Dedifferentiated amniotic fluid mesenchymal stem cell (primary cell): Measurements from ENCODE around the gene PEMT.
A peak's percentile ranks its signal among the peaks of the same experiment; 100 is the strongest.

Experiments
- DNase-seq: peaks from one replicate; pipeline ENCODE4 v3.0.0-alpha.2; 2016; ENCODE audit errors: extremely low spot score

Gene PEMT

DNA sequence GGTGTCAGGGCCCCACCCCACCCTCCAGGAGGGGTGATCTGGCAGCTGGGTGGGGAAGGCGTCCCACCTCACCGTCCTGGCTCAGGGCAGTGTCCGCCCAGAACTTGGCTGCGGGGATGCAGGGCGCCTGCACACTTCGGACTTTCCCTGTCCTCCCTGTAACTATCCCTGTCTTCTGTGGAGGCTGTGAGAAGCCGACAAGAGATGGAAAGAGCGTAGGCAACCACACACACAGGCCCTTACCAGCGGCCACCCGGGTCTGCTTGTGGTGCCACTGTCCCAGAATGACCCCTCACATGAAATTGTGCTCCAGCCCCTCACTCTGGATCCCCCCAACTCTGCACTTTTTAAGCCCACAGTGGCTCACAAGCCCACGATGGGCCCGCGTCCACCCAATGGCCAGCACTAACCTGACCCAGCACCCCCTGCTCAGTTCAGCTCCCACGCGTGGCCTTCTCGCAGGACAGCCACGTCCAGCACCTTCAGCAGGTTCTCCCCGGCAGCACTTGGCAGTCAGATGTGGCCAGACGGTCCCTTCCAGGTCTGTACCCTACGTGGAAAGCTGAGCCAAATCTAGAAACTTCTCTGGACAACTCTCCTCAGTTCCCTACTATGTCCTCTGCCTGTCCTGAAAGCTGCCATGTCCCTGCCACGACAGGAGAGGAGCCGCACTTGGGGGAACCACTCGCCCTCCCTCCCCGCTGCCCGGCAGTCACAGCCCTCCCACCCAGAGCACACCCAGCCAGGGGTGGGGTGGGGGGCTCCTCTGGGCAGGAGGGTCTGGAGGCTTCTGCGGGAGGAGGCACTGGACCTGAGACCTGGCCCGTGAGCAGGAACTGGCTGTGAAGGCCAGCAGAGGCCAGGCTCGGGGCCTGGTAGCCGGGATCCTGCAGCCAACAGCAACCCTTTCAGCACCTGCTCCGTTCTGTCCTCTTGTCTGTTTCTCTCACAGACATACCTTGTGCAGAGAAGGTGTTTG lies 38.0 kb downstream of the PEMT start:
- no peak for DNase-seq

DNA sequence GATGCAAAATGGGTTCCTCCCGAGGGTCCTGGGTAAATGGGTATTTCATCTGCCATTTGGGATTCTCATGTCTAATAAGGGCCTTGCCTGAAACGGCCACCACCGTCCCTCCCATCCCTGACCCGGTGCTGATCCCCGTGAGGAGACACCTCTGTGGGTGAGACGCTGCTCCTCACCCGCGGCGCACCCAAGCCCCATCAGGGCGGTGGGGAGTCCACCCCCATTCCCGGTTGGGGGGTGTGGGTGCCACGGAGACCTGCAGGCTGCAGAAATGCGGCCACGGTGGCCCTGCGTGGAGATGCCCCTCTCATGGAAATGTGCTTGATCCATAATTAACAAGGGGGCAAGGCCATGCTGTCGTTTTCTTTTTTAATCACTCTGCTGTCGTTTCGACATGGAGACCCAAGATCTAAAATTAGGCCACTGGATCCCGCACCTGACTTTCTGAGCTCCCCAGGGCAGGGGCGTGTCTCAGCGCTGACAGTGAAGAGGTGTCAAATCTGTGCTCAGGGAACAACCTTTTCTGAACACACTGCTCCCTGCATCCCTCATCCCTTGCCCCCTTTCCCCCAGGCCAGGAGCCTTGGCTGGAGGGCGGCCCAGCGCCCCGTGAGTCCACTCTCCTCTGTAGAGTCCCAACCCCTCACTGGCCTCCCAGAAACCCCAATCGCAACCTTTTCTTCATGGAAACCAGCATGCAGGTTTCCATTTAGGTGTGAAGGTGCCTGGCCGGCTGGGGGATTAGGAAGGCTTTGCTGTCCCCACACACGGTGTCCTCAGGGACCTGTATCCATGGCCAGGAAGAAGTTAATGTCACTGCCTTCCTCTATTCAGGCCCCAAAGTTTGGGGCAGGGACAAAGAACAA lies 38.9 kb downstream of the PEMT start:
- no peak for DNase-seq

DNA sequence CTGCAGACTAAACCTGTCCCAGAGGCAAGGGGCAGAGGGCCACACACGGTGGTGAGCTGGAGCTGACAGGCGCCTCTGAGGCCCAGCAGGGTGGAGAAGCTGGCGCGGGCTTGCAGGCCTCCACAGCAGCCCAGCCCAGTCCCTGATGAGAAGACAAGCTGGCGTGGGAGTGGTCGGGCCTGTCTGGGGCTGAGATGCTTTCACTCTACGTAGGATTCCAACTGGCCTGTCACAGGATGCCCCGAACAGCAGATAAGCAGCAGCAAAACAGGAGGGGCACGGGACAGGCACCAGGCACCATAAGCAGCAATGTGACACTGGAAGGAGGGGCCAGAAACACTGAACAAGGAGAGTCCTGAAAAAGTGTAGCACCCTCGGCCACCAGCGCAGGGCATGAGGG lies 40.1 kb downstream of the PEMT start:
- no peak for DNase-seq

DNA sequence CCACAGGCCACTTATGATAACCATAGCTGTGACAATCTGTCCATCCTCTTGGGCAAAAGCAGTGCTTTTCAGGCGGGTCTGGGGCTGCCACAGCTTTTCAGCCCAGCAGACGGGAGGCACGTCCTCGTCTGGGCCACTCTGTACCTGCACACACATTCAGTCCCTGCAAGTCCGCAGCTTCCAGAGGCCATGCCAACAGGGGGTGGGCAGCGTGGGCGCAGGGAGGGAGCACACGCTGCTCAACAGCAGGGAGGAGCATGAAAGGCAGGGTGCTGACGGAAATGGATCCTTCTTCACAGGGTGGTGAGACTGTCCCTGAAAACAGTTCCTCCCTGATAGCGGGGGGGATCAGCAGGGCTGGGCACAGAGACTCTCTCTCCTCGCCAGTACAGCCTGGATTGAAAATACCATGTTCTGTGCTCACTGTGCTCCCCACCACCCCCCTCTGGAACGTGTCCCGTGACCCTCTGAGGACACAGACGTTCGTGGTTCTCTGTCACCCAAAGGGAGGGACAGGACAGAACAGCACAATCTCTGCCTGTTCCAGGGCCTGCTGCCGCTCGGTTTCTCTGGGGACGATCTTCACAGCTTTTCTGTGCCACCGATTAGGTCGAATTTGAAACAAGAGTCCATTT lies 41.7 kb downstream of the PEMT start:
- DNase-seq: no peak

DNA sequence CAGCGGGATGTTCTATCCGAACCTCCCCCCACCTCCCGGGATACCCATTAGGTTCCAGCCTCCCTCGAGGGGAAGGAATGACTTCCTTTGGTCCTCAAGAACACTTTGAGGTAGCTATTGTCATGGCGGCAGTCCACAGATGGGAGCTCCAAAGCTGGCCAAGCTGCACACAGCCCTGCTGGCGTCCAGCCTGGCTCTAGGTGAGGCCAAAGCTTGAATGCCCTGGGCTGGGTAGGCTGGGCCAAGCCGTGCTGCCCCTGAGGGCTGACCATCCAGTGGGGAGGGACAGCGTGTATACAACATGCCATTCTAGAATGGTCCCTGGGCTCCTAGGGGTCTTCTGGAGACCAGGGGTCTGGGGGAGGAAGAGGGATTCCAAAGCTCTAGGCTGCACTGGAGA lies 43.5 kb downstream of the PEMT start:
- DNase-seq: no peak

DNA sequence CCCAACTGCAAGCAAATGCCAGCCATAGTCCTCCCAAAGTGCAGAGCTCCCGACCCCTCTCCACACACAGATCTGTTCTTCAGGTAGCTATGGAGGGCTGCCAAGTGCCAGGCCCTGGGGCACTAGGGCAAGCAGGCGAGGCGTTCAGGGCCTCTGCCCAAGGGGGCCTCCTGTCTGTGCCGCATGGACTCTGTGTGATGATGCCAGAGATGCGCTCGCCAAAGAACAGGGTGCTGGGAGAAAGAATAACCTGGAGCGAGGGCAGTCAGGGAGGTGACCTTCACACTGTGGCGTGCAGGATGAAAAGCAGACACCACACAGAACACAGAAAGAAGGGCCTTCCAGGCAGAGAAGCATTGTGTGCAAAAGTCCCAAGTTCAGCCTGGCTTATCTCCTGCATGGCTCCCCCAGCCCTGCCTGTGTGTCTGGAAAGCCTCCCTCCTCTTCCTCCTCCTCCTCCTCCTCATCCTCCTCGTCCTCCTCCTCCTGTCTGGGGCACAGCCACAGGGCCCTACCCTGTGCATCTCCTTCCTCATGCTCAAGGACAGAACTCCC lies 44.2 kb downstream of the PEMT start:
- no peak for DNase-seq

DNA sequence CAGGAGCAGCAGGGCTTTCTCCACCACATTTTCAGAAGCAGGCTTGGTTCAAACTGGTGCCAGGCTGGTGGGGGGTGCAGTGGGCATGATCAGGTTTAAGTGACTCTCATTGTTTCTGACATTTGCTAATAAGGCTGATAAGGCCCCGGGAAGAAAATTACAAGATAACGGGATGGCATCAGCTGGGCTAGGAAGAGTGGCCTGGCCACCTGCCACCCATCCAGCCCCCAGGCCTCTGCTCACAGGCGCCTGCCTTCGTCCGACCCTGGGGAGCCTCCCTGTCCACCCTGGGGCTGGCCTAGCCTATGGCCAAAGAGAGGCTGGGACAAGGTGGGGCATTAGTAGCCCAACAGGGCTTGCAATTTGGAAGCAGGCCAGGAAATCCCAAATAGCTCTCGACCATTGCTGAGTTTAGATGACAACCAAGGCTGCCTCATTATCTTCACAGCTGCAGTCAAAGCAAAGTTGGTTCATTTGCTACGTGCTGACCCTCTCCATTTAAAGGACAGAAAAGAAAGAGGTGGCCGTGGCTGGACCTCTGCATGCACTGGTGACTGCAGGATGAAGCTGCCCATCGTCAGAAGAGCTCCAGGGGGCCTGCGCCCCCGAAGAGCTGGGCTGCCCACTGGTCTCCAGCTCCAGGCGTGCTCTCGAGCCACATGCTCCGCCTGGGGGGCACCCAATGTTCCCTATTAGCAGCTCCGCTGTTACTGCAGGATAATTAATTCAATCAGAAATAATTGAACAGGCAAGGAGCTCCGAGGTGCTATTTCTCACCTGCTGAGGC lies 44.9 kb downstream of the PEMT start:
- DNase-seq: no peak

DNA sequence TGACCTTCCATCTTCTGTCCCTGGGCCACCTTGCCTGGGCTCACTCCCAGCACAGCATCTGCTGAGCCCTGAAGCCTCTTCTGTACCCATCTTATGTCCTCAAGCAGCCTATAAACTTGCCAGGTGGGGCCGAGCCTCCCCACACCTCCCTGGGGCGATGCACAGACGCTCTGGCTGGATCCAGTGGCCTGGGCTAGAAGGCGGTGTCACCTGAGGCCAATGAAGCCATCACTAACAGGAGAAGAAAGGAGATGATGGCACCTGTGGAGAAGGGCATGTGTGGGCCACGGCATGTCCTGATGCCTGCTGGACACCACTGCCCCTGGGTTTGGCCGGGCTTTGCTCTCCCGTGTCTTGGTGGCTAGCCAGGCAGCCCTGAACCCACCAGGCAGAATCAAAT lies 45.5 kb downstream of the PEMT start:
- no peak for DNase-seq

DNA sequence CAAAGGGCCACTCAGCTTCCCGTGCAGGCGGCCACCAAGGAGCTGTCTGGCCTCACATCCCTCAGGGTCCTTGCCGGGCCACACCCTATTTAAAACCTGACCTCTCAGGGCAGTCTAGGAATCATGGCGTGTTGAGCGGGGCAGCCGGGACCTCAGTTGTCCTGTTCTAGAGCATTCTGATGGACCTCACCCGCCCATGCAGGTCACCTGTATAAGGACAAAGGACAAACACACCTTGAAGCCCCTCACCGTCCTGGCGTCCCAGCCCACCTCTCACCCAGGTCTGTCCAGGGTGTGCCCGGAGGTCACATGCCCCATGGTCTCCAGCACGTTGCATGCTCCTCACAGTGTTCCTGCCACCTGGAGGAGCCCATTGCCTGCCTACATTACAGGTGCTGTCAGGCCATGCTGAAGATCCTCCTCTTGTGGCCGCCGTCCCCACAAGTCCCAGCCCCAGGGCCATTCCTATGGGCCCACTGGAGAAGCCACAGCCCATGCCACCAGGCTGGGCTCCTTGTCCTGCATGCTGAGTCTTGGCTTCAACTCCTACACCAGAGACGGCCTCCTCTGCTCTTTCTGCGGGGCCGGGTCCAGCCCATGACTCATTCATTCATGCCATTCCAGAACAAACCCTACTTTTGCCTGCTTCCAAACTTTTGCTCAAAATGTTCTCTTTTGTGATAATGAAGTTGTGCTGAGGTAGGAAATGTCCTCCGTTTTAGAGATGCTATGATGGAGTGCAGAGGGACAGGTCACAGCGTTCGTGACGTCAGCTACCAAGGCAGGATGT lies 46.3 kb downstream of the PEMT start:
- peak; percentile 63 for DNase-seq

DNA sequence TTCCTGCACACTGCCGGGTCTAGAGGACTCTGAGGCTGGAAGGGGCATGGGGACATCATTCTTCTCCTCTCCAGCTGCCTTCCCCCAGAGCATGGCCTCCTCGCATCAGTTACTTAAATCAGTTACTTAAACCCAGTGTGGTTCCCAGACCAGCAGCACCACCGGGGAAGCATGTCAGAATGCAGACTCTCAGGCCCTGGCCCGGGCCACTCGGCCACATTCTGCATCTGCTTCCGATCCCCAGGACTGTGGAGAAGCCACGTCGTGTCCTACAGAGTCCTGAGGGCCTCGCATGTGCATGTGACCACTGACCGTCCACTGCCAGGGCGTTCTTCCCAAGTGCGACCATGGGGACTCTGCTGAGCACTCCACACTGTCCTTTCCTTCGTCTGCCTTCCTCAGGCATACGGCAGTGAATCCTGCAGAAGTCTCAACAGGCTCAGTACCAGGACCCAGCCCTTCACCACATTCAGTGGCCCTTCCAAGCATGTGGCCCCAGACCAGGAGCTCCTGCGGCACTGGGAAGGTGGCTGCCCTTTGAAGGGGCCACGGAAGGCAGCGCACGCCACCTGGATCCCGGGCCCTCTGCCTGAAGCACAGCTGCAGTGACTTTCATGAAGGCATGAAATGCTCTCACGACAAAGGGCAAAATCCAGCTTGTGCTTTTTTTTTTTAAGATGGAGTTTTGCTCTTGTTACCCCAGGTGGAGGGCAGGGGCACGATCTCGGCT lies 48.4 kb downstream of the PEMT start:
- DNase-seq: no peak

DNA sequence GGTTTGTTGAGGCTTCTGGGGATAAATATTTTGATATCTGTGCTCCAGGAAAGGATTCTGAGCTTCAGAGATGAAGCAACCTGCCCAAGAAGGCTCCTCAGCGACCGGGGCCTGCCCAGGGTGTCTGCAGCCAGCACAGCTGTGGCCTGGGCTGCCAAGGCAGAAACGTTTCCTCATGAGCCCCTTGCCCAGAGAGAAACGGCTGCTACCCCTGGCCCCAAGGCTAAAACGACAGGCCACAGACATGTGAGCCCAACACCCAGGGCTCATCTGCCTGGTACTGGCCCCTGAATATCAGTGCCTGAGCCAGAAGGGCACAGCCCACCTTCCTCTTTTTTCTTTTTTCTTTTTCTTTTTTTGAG lies 49.9 kb downstream of the PEMT start:
- no peak for DNase-seq

DNA sequence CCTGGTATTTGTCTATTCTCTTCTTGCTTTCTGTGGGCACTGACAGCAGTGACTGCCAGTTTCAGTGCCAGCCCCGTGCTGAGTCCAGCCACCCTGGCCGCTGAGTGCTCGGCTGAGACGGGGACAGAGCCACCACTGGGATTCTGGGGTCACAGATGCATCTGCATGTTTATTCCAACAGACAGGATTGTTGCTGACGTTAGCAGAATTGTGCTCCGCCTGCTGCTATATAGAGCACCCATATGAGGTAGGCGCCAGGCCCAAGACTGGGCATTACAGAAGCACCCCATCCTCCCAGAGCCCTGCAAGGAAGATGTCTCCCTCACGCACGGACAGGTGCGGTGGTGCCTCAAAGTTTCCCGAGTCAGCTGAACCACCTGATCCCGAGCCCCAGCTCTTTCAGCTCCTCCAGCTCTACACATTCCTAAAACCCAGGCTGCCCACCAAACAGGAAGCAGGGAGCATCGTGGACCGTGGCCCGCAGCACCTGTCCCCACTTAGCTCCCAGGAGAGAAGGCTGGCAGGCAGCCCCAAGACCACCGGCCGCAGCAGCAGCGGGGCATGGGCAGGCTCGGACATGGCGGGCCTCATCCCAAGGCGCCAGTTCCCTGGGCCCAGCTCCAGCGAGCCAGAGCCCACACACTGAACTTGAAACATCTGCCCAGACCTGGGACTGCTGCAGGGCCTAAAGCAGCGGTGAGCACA lies 50.4 kb downstream of the PEMT start:
- DNase-seq: no peak

DNA sequence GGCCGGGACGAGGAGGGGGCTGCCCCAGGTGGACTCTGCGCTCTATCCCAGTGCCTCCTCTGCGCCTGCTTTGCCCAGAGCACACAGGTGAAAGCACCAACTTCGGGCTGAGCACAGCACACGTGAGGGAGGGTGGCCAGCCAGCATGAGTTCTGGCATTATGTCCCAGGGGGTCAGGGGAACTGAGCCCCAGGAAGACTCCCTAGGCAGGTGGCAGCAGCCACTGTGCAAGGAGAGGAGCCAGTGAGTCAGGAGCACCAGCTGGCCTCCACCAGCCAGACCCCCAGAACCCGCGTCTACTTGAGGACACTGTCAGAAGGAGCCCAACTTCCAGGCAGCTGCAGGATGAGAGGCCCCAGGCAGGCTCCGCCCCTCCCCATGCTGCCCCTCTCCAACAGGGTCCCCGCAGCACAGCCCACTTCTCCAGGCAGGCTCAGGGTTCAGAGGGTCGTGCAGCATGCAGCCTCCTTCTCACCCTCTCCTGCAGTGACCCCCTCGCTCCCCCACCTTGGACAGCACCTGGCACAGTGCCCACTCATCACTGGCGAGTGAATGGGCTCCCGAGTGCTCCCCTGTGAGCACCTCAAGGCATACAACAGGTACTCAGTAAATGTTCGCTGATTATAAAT lies 51.1 kb downstream of the PEMT start:
- no peak for DNase-seq

DNA sequence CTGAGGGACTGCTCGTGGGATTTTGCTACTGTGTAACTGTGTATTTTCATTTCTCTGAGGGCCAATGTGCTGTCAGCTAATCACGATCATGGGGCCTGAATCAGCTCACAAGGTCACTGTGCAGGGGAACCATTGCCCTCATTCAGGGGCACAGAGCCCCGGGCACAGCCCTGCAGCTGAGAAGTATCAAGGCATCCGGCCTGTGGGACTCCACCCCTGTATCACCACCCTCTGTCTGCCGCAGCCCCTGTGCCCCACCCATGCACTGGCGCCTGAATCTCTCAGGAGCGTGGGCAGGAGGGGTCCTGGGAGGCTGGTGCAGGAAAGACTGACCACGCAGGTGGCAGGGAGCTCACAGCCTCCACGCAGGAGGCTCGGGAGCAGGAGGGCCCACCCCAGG lies 51.9 kb downstream of the PEMT start:
- DNase-seq: no peak

DNA sequence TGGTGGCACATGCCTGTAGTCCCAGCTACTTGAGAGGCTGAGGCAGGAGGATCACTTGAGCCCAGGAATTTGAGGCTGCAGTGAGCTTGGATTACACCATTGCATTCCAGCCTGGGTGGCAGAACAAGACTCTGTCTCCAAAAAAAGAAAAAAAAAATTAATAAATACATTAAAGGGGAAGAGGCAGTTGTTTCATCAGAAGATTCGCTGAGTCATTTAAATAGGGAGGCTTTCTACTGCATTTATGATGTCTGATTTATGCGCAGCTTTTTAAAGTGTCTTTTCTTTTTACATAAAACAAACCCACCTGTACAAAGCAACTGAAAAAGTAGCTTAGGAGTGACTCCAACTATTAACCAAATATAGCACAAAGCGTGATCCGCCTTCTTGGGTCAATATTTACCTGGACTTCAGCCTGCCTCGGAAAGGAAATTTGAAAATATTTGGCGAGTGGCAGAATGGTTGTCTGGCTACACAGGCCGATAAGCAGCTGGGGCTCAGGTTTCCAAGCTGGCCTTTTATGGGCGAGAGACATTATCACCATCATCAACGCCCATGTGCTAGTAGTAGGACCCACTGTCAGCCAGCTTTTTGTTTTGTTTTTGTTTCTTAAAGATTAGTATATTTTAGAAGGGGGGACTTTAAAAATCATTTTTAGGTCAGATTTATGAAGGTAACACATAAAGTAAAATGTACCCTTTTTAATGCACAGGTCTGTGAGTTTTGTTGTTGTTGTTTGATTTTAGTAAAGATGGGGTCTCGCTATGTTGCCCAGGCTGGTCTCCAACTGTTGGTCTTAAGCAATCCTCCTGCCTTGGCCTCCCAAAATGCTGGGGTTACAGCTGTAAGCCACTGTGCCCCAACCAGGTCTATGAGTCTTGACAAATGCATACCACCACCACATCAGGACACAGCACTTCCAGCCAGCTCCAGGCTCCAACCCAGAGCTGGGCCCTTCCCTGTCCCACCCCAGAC lies 52.8 kb downstream of the PEMT start:
- DNase-seq: no peak

DNA sequence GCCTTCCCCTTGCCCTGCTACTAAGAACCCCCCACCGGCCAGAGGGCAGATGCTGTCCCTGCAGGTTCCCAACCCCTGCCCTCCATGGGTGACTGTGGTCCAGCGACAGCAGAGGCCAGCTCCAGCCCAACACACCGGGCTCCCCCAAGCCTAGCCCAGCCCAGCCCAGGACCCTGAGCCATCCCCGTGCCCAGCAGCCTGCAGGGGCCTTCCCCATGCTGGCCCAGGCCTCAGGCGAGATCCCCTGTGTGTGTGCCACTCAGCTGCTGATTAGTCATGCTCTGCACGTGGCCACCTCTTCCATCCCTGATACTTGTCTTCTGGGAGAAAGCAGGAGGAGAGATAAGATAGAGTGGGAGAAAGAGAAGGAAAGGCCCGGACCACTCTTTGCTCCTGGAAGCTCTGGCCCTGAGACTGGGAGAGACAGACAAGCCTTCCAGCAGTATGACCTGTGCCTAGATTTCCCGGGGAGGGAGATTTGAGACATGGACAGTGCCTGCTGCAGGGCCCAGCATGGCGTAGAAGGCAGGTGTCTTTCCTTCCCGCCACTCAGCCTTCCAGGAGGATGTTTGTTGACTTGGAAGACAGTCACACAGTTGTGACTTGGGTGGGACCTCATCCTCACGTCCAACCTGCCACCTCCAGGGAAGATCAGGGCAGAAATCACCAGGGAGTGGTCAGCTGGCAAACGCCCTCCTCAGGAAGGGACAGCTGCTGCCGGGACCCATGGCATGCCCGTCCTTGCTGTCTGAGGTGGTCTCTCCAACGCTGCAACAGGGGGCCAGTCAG lies 54.0 kb downstream of the PEMT start:
- DNase-seq: no peak

DNA sequence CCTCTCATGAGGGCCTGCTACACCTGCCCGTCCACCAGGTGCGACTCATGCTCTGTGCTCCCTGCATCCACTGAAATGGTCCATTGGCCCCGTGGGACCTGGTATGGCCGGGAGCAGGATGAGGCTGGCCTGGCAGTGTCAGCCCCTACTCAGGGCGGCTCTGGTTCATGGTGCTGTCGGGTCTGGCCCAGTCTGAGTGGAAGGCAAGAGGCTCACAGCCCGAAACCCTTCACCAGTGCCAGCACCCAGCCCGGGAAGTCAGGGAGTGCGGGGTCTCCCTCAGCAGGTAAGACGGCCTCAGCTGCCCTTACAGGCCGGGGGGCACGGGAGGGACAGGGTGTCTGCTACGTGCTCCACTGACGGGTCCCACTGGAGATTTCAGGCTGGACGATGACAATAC lies 54.8 kb downstream of the PEMT start:
- DNase-seq: no peak
